Bone marrow (tissue), 2 donors: ENCODE results near the gene PSAP.

Experiments
- DNase-seq, 2 donors: peaks; one replicate each; lab custom pipeline; 2025; lab: John Stamatoyannopoulos, UW

The PSAP gene

DNA sequence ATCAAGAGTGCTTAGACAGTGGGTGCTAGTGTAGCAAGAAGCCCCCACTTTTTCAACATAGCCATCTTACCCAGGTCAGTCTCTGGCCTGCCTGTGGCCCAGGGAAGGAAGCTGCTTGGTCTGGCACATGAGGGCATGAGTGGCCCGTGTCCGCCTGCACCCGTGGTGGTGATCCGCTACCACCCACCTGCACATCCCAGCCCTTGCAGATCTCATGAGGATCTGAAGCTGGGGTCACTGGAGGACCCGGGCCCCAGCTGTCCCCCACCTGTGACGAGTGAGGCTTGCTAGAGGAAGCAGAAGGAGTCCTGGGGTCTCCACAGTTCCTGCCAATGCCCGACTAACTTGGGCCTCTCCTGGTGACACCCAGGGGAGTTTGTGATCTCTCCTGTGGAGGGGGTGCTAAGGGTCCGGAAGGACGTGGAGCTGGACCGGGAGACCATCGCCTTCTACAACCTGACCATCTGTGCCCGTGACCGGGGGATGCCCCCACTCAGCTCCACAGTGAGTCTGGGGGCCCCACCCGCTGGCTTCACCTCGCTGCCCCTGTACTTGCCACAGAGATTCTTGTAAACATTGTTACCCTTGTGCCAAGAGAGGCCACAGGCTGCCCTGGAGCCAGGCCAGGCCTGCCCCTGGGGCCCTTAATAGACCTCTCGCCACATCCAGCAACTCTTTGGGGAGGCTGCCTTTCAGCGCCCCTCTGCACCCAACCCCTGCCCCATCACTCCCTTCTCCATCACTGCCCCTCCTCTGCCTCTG is 67.0 kb downstream of the PSAP start:
- no peak for DNase-seq

DNA sequence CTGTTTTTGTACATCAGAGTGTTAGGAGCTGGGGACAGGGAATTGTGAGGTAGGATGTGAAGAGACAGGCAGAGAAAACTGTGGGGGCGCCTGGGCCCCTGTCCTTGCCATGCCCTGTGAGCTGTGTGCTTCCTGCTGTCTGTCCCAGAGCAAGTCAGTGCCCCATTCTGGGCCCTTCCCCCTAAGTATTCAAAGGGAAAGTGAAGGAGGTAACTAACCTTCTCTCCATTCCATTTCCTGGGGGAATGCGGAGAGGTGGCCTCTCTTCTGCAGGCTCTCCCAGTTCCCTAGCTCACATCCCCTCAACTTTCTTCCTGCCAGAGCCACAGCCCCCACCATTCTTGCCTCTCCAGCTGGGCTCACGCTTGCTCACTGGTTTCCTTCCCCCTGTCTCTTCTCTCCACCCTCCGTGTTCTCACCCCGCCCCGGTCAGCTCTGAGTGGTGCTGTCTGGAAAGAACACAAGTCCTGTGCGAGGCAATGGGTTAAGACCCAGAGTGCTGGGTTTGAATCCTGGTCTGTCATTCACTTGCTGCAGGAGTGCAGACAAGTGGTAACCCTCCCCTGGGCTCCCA is 68.0 kb downstream of the PSAP start:
- peak; percentile 25 to 58 for DNase-seq

DNA sequence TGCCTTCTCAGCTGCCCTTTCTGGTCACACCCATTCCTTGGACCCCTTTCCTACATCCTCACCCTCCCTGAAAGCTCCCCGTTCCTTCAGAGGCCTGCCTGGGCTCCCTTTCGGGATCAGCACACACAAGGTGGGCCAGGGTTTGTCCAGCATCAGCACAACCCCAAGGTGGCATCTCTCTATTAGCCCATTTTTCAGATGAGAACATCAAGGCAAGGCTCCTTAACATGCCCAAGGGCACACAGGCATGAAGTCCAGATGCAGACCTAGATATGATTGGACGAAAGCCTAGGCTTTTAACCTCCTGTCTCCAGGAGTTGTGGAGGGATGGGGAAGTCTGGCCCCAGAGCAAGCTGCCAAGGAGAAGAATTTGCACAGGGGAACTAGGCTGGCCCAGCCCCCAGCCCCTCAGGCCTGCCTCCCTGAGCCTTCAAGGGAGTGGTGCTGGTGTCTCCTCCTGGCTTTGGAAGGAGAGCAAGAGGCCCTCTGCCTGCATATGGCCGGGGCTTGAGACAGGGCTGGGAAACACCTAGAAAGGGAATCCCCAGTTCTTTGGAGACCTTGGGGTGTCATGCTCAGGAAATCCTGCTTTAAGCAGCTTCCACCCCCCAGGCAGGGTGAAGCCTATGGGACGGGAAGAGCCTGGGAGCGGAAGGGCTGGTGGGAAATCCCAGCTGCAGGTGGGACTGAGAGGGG is 68.7 kb downstream of the PSAP start:
- no peak for DNase-seq

DNA sequence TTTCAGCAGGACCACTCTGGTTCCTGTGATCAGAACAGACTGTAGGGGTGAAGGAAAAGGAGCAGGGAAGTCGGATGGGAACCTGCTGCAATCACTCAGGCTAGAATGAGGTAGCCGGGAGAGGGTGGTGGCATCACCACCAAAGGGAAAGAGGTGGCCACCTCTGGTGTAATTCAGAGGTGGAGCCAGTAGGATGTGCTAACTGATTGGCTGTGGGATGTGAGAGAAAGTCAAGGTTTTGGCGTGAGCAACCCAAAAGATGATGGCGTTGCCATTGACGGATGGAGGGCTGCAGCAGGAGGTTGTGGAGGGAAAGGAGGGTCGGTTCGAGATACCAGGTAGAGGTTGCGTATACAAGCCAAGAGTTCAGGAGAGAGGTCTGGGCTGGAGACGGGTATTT is 70.3 kb downstream of the PSAP start:
- DNase-seq = no peak

DNA sequence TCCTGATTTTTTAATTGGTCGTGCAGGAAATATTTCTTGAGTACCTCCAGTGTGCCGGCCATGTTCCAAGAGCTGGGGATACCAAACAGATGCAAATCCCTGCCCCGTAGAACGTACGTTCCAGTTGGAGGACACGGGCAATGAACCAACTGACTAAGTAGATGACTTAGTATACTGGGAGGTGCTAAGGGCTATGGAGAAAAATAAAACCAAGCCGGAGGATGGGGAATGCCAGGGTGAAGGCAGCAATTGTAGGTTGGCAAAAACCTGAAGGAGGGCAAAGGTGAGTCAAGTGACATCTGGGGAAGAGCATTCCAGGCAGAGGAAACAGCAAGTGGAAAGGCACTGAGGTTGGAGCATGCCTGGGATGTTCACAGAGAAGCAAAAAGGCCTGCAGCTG is 70.9 kb downstream of the PSAP start:
- no peak for DNase-seq

DNA sequence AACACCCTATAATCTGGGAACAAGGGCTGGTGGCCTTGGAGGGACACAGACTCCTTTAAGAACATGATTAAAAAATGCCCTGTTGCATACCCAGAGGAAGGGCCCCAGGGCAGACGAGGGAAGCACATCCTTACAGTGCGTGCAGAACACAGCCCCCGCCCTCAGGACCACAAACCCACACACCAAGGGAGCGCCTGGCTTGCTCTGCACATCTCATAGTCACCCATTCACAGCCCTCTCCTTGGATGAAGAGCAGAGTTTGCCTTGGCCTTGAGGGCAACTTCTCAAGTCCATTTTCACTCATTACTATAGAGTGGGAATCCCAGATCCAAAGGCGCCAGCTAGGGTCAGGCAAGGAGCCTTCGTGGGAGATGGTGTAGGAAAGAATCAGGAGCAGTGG is 71.4 kb downstream of the PSAP start:
- no peak for DNase-seq

DNA sequence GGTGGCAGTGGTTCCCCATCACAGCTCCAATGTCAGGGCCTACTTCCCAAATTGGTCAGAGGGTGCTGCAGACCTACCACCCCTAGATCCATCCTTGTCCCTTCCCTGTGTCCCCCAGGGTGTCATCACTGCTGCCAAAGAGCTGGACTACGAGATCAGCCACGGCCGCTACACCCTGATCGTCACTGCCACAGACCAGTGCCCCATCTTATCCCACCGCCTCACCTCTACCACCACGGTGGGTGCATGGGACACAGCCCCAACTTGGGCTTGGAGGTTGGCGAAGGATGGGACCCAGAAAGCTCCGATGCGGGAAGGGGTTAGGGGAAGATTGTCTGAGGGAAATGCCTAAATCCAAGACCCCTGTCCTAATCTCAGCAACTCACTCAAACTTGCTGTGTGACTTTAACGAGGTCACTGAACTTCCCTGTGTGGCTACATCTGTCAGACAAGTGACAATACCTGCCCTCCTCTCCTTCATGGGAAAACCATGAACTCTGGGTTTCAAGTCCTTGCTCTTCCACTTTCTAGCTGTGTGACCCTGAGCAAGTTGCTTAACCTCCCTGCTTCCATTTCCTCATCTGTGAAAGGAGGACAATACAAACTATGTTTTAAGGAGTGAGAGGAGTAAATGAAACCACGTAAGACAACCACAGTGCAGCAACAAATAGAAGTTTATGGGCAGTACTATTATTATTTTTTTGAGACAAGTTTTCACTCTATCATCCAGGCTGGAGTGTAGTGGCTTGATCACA is 72.8 kb downstream of the PSAP start:
- DNase-seq = no peak

DNA sequence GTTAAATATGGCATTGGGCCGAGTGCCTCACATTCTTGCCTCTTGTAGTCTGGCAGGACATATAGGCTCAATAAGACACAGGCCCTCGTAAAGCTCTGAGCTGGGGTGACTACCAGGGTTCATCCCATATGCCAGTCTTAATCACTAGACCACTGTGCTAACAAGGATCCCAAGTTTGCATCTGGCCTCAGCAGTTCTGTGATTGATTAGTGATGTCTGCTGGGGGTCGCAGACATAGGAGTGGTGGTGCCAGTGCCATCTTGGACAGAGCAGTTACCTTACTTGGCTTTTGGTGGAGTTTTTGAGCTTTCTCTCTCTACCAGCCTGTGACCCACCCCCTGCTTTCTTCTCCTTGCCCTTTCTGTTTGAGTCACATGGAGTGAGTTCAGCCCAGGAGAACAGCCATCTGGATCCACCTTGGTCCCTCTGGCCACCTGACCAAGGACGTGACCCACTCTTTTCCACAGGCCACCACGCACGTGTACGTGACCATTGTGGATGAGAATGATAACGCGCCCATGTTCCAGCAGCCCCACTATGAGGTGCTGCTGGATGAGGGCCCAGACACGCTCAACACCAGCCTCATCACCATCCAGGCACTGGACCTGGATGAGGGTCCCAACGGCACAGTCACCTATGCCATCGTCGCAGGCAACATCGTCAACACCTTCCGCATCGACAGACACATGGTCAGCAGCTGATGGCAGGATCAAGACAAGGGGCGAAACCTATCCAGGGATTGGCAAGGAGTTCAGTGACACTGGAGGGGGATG is 73.7 kb downstream of the PSAP start:
- no peak for DNase-seq

DNA sequence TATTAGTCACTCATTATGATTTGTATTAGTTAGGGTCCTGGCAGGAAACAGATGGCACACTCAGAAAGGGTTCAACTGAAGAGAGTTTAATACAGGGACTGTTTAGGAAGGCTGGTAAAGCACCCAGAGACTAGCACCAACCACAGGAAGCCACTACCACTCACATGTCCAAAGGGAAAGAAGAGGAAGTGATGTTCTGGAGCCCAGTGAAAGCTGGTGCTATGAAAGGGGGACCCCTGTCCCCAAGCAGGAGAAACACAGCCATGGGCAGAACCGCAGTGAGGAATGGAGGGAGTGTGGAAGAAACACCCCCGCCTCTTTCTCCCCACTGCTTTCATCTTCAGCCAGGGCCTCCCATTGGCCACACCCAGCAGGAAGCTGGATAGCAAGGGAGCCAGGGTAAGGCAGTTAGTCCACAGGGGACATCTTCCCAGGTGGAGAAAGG is 74.5 kb downstream of the PSAP start:
- peak in 1 of 2 donors; percentile 91 for DNase-seq

DNA sequence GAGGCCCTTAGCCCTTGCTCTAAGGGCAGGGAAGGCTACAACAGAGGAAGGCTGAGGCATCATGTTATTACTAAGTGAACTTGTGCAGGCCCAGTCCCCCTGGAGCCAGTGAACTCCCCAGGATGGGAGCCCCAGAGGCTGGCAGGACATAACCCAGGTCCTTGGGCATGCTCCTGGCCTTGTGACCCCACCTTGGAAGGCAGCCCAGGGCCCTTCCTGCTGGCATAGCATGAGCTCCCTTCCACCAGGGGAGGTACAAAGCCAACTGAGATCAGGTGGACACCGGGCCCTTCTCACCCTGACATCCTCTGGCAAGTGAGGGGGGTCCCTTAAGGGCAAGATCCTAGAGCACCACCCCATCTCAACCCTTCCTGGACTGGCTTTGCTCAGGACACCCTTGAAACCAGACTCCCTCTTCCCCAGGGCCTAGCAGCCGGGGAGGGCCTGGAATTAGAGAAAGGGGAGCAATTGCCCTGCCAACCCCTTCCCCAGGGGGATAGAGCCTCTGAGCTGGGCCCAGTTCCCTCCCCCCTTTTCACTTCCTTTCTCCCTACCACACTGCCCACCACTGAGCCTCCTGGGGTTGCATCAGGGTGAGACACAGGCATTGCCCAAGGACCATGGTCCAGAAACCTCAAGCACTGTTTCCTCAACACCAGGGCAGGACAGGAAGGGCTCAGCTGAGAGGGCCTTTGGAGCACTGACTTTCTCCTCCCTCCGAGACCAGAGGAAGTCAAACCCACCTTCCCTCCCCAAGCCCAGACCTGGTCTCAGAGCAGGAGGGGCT is 75.9 kb downstream of the PSAP start:
- DNase-seq = peak in 1 of 2 donors; percentile 44

DNA sequence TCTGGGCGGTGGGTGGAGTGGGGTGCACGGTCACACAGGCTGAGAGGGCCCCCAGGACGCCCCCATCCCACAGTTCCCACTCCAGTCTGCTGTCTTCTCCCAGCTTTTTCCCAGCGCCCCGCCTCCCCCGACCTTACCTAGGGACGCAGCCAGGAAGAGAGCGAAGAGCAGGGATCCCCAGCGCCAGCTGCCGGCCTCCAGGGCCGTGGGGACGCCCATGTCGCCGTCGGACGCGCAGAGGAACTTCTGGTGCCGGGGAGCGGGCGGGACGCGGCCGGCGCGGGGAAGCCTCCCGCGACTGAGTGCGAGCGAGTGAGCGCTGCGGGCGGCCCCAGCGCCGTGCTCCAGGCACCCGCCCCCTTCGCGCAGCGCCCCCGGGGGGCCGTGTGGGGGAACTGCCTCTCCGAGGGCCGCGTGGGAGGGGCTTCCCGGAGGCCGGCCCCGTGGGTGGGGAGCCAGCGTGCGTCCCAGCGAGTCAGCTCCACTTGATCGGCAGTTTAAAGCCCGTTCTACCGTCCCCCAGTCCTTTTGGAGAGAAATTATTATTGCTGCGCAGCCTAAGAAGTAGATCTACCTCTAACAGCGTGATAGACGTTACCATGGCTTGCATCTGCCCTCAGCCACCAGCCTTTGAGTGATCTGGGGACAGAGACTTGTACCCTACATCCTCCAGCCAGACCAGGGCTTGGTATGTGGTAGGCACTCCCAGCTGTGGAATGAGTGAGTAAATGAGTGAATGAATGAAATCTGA is 77.7 kb downstream of the PSAP start, which contains the start of gene VSIR:
Gene VSIR (minus strand): TSS at position 300 of the 751 bp plus-strand sequence. CDS start 81 bp downstream, at position 219.
- DNase-seq = peak; percentile 66 to 80

DNA sequence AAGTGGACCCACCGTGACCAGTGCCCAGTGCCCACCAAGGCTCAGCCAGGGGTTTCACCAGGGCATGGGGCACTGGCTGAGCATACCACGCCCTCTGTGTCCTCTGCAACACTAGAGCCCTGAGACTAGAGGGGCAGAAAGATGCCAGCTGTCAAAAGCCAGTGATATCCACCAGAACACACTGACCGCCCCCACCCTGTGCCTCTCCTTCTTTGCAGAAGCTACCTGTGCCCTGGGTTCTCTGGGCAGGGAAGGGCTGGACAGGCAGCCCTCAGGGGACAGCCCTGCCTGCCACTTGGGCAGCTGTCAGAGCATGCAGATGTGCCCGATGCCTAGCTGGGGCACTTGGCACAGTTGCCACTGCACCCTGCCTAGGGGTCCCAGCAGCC is 78.2 kb downstream of the PSAP start:
- DNase-seq = no peak

DNA sequence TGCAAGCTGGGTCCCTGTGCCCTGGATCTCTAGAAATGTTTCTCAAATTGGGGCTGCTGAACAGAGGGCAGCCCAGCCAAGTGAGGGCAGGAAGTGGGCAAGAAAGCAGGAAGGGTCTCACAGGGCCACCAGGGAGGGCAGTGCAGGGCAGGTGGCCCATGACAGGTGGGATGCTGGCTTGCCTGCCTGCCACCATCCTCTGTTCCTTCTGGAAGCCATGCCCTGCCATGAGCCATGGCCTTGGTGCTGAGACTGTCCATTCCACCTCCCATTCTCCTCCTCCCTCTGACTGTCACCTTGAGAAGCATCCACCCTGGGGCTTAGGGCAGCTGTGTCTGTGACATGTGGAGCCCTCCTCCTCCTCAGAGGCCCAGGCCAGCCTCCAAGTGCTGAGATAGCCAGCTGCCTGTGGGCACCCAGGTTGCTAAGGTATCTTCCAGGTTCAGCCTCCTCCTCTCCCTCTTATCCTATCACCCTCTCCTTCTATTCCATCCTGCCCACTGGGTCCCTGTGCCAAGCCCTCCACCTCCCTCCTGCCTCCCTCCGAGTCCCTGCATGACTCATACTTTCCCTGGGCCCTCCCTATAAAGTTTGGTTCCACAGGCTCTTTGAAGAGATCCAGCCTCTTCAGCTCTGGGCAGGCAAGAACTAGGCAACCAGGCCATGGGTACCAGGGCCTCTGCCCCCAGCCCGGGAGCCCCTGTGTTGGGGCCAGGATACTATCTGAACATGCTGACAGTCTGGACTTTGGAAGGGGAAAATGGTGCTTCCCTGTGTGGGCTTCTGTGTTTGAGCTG is 79.0 kb downstream of the PSAP start:
- DNase-seq = peak in 1 of 2 donors; percentile 33

DNA sequence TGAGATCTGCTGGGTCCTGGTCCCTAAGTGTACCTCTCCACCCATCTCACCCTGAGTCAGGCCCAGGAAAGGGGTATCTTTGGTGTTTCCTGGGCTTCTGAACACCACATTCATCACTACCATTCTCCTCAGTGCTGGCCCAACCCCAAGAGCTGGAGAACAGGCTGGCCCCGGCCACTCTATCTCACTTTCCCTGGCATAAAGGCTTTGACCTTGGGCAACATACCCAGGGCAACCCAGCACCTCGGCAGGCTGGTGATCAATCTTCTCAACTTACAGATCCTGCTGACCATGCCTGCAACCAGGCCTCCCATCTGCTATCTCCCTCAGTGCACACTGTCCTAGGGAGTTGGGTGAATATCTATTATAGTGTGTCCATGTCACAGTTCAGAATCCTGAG is 79.8 kb downstream of the PSAP start:
- DNase-seq = no peak

DNA sequence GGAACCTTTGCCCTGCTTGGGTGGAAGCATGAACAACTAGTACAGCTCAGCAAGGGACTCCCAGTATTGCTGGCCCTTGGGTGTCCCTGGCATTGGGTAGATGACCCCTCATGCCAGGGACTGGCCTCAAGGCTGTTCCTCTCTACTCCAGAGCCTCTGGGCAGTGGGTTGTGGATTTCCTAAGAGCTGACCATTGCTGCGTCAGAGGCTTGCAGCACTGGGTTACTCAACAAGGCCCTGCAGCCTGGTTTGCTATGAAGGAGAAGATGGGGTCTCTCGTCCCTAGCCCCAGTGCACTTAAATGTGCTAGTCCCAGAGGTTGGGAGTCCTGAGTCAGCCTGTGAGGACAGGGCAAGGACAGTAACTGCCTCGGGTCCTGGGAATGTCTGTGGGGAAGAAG is 80.3 kb downstream of the PSAP start:
- DNase-seq = no peak

DNA sequence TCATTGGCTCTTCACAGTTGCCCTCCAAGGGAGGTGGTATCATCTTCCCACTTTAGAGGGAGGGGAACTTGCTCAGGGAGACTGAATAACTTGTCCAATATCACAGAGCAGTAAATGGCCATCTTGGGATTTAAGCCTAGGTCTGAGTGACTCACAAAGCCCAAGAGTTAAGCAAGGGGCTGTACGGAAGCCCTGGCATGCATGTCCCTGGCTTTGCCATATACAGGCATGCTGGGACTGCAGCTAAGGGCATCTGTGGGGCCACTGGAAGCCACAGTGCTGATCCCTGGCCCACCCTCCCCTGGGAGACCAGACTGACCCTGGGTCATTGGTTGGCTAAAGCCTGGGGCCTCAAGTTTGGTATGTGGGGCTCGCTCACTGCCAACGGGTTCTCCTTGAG is 80.8 kb downstream of the PSAP start:
- no peak for DNase-seq

DNA sequence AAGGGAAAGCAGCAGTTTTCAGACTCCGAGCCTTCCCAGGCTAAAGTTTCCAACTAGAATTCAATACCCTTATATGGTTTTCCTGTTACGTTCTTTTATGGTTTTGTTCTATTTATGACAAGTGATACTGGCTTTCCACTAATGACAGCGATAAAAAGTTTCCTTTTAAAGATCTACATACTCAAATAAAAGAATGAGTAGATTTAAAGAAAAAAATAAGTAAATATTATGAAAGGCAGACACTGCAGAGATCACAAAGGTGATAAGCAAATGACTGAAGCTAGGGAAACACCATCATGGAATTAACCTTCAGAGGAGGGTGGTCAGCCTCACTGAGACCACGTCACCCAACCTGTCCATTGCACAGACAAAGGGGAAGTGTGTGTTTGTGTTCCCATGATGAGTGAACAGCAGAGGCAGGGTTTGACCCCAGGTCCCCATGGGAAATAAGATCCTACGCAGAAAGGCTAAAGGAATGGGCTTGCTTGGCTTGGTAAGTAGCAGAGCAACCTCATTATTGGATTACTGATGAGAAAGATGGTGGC is 81.7 kb downstream of the PSAP start:
- DNase-seq = no peak

DNA sequence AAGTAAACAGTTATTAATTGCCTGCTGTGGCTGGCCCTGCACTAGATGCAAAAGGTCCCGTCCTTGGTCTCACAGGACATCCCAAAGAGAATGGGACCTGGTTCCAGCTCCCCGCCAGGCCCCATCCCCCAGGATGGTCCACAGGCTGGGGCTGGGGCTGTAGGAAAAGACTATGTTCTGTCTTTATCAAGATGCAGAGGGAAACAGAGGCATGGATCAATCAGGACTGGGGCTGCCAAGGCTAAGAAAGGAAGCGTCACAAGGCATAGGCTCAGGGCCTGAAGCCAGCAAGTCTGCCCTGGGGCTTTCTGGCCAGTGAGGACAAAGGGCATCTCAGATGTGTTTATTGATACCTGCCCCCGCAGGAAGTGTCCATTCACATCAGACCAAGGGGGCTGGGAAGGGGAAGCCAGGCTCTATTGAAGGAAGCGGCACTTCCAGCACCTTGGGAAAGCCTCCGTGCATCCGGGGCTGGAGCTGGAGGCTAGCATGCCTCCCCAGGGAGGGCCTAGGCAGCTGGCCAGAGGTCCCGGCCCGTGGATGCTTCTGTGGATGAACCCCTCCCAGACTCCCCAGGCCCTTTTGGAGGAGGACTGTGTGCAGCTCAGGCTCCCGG is 83.5 kb downstream of the PSAP start:
- DNase-seq = no peak
